Neutrophil (primary cell): ENCODE data around the gene CSAD.
A peak's percentile ranks its signal among the peaks of the same experiment; 100 is the strongest.

Source experiments
- H3K27ac ChIP-seq: fragments of 200-600 bp; sonication (generic); 2 replicates; pipeline ENCODE4 v1.5.1; 2016; ENCODE audit warnings: mild to moderate bottlenecking, moderate library complexity
- H3K27me3 ChIP-seq: fragments of 200-600 bp; sonication (generic); 2 replicates; pipeline ENCODE4 v1.6.0; 2016; ENCODE audit warnings: mild to moderate bottlenecking
- H3K36me3 ChIP-seq: fragments of 200-600 bp; sonication (generic); 2 replicates; pipeline ENCODE4 v1.5.1; 2017
- H3K4me1 ChIP-seq, 2 experiments: fragments of 200-600 bp in 1 of 2; sonication (generic) in 1 of 2; 1 replicate in 1 of 2; 2 replicates in 1 of 2; pipeline versions ENCODE4 v1.5.1 to v1.6.1; 2013 to 2016; ENCODE audit warnings: low read depth in 1 of 2, low read length in 1 of 2, mild to moderate bottlenecking in 1 of 2, moderate library complexity in 1 of 2; ENCODE audit not compliant: control insufficient read depth in 1 of 2, insufficient read depth in 1 of 2
- H3K4me3 ChIP-seq, 2 experiments: fragments of 200-600 bp in 1 of 2; sonication (generic) in 1 of 2; 1 replicate in 1 of 2; 2 replicates in 1 of 2; pipeline ENCODE4 v1.5.1; 2013 to 2016; ENCODE audit warnings: low read depth in 1 of 2, low read length in 1 of 2, mild to moderate bottlenecking in 1 of 2, moderate library complexity in 1 of 2
- H3K9me3 ChIP-seq: fragments of 200-600 bp; sonication (generic); 2 replicates; pipeline ENCODE4 v1.5.1; 2016
- CTCF ChIP-seq: fragments of 200-600 bp; sonication (generic); IDR thresholded peaks from 2 replicates; pipeline ENCODE4 v1.5.1; 2016; ENCODE audit warnings: antibody characterized with exemption

Gene CSAD

GRCh38 chr12:53219292-53219955, 38.7 kb upstream of the CSAD start:
- Histone ChIP-seq H3K9me3 (no peaks in the 10 kb centered on the region), H3K27me3 (peaks cover 67% of the 10 kb centered on the region), H3K4me1 (peaks cover 27 to 55% of the 10 kb centered on the region in 2 experiments), H3K4me3 (peak overlapping the region; percentile 40 to 93), H3K27ac (no peak overlapping the region), H3K36me3 (no peaks in the 10 kb centered on the region)
- TF ChIP-seq CTCF: no peak

- Histone ChIP-seq H3K9me3 (no peaks in the 10 kb centered on the region), H3K4me1 (peaks cover 27 to 55% of the 10 kb centered on the region in 2 experiments), H3K27ac (no peak overlapping the region), H3K36me3 (no peaks in the 10 kb centered on the region), H3K4me3 (no peak overlapping the region), H3K27me3 (peaks cover 60% of the 10 kb centered on the region)
- no peak for TF ChIP-seq CTCF
These were observed 38.0 kb upstream of the CSAD start for GRCh38 chr12:53218551-53219291.

GRCh38 chr12:53217931-53218307, 37.2 kb upstream of the CSAD start:
- TF ChIP-seq CTCF: no peak
- H3K9me3 ChIP-seq: no peaks in the 10 kb centered on the region
- no peaks in the 10 kb centered on the region for H3K36me3 ChIP-seq
- peaks cover 27 to 61% of the 10 kb centered on the region in 2 experiments for H3K4me1 ChIP-seq
- peak overlapping the region; percentile 28 for H3K27ac ChIP-seq
- H3K27me3 ChIP-seq: peaks cover 52% of the 10 kb centered on the region
- no peak overlapping the region for H3K4me3 ChIP-seq

GRCh38 chr12:53217051-53217930, 36.6 kb upstream of the CSAD start:
- H3K36me3 ChIP-seq: no peaks in the 10 kb centered on the region
- H3K9me3 ChIP-seq: no peaks in the 10 kb centered on the region
- H3K27me3 ChIP-seq: peaks cover 46% of the 10 kb centered on the region
- peak overlapping the region in 1 of 2 experiments; percentile 12 for H3K4me3 ChIP-seq
- peak overlapping the region; percentile 28 for H3K27ac ChIP-seq
- H3K4me1 ChIP-seq: peaks cover 27 to 60% of the 10 kb centered on the region in 2 experiments
- no peak for TF ChIP-seq CTCF

GRCh38 chr12:53215497-53215896, 34.8 kb upstream of the CSAD start:
- no peaks in the 10 kb centered on the region for H3K9me3 ChIP-seq
- H3K4me3 ChIP-seq: no peak overlapping the region
- peaks cover 28% of the 10 kb centered on the region for H3K27me3 ChIP-seq
- peaks cover 20 to 44% of the 10 kb centered on the region in 2 experiments for H3K4me1 ChIP-seq
- H3K36me3 ChIP-seq: no peaks in the 10 kb centered on the region
- TF ChIP-seq CTCF: no peak
- no peak overlapping the region for H3K27ac ChIP-seq
